ENCODE results near the gene TNF. TPM values are rescaled to one million over a fixed set of nuclear protein-coding genes. Genes with fewer than 3 reads are reported as not detected.

TNF gene
- total RNA-seq, 1 donor from 2014 or later: not detected

GRCh38 chr6:31614684-31615578, 39.6 kb downstream of the TNF start, which contains the start of gene AIF1:
Gene AIF1, plus strand, starts transcription at chr6:31615234. Its CDS starts 96 bp downstream, at chr6:31615330.
- H3K4me1 ChIP-seq: no peaks in the 10 kb centered on the region
- no peak within 1 kb of the TSS for H3K27ac ChIP-seq
- no peak within 1 kb of the TSS for H3K4me3 ChIP-seq
- no peaks in the 10 kb centered on the region for H3K27me3 ChIP-seq
- H3K36me3 ChIP-seq: no peaks in the 10 kb centered on the region
- H3K9me3 ChIP-seq: no peaks in the 10 kb centered on the region
- DNase-seq (ENCODE audit: extremely low spot score in 2 of 2): no peak
- intact Hi-C loops (cut with DNase I): no loop called here
- TF ChIP-seq POLR2A (IDR thresholded peaks at IDR 0.05) (no peak), CTCF (IDR thresholded peaks at IDR 0.05) (no peak), POLR2AphosphoS5 (IDR thresholded peaks at IDR 0.05; ENCODE audit: insufficient read depth in 1 of 2, low read depth in 1 of 2) (no peak)

GRCh38 chr6:31615748-31616147, 40.4 kb downstream of the TNF start:
- H3K27ac ChIP-seq: no peak overlapping the region
- no peaks in the 10 kb centered on the region for H3K27me3 ChIP-seq
- no peaks in the 10 kb centered on the region for H3K9me3 ChIP-seq
- TF ChIP-seq POLR2A (IDR thresholded peaks at IDR 0.05) (no peak), CTCF (IDR thresholded peaks at IDR 0.05) (no peak), POLR2AphosphoS5 (IDR thresholded peaks at IDR 0.05; ENCODE audit: insufficient read depth in 1 of 2, low read depth in 1 of 2) (no peak)
- no peaks in the 10 kb centered on the region for H3K36me3 ChIP-seq
- H3K4me1 ChIP-seq: no peaks in the 10 kb centered on the region
- intact Hi-C loops (cut with DNase I): no loop called here
- no peak for DNase-seq (ENCODE audit: extremely low spot score in 2 of 2)
- no peak overlapping the region for H3K4me3 ChIP-seq

GRCh38 chr6:31617010-31617409, 41.6 kb downstream of the TNF start:
- H3K4me1 ChIP-seq: peaks cover 8% of the 10 kb centered on the region
- TF ChIP-seq POLR2AphosphoS5 (IDR thresholded peaks at IDR 0.05; ENCODE audit: insufficient read depth in 1 of 2, low read depth in 1 of 2) (no peak), POLR2A (IDR thresholded peaks at IDR 0.05) (no peak)
- intact Hi-C loops (cut with DNase I): no loop called here

GRCh38 chr6:31619805-31620585, 44.6 kb downstream of the TNF start:
- peak; percentile 98 to 100 for DNase-seq (ENCODE audit: extremely low spot score in 2 of 2)
- TF ChIP-seq POLR2AphosphoS5 (IDR thresholded peaks at IDR 0.05; ENCODE audit: insufficient read depth in 1 of 2, low read depth in 1 of 2) (peak; percentile 82 to 98), POLR2A (IDR thresholded peaks at IDR 0.05) (peak; percentile 83 to 90), CTCF (IDR thresholded peaks at IDR 0.05) (no peak)
- no peaks in the 10 kb centered on the region for H3K27me3 ChIP-seq
- peak overlapping the region; percentile 51 to 55 for H3K4me3 ChIP-seq
- peak overlapping the region; percentile 95 for H3K27ac ChIP-seq
- H3K9me3 ChIP-seq: no peaks in the 10 kb centered on the region
- H3K4me1 ChIP-seq: peaks cover 18% of the 10 kb centered on the region
- H3K36me3 ChIP-seq: peaks cover 0 to 18% of the 10 kb centered on the region in 2 donors
- intact Hi-C loops (cut with DNase I): no loop called here

More at GRCh38 chr6:31617010-31617409, 41.6 kb downstream of the TNF start:
- no peaks in the 10 kb centered on the region for H3K36me3 ChIP-seq
- no peak for DNase-seq (ENCODE audit: extremely low spot score in 2 of 2)
- H3K9me3 ChIP-seq: no peaks in the 10 kb centered on the region
- no peak overlapping the region for H3K27ac ChIP-seq
- no peak overlapping the region for H3K4me3 ChIP-seq
- H3K27me3 ChIP-seq: no peaks in the 10 kb centered on the region

GRCh38 chr6:31620586-31621319, 45.4 kb downstream of the TNF start, which contains the start of gene PRRC2A:
Gene PRRC2A, plus strand, starts transcription at chr6:31620715. Its CDS starts 2,075 bp downstream, at chr6:31622790.
- Histone ChIP-seq H3K36me3 (peaks cover 0 to 26% of the 10 kb centered on the region in 2 donors), H3K27me3 (no peaks in the 10 kb centered on the region), H3K4me1 (peaks cover 18% of the 10 kb centered on the region), H3K4me3 (peak within 1 kb of the TSS; percentile 55 to 59), H3K9me3 (no peaks in the 10 kb centered on the region), H3K27ac (peak within 1 kb of the TSS; percentile 95)
- intact Hi-C loops (cut with DNase I): no loop called here
- TF ChIP-seq POLR2AphosphoS5 (IDR thresholded peaks at IDR 0.05; ENCODE audit: insufficient read depth in 1 of 2, low read depth in 1 of 2): peak in 1 of 2 donors; percentile 73
- no peak for TF ChIP-seq CTCF (IDR thresholded peaks at IDR 0.05)
- TF ChIP-seq POLR2A (IDR thresholded peaks at IDR 0.05): peak in 1 of 2 donors; percentile 74
- DNase-seq (ENCODE audit: extremely low spot score in 2 of 2): peak in 1 of 2 donors; percentile 92
